Activated naive CD8-positive, alpha-beta T cell treated with anti-CD3 and anti-CD28 coated beads, Interleukin-2, amount 50 U/mL, for 24 hours (primary cell): ENCODE measurements around the gene LARP4.
"Not testable (repeated sequence)": the region's sequence is repeated elsewhere in the genome, so short reads cannot be mapped to it uniquely, and the experiment has no call there.

Source experiments
- ATAC-seq: fragments of 150-1000 bp; cut with Tn5 transposase; one replicate; pipeline ENCODE4 v1.10.0; 2021
- DNase-seq: peaks from one replicate; pipeline ENCODE4 v3.0.0; 2021
- H3K27ac Mint-ChIP-seq: one replicate; pipeline ENCODE4 v1.8.0; 2021; ENCODE audit warnings: mild to moderate bottlenecking, mixed read lengths
- H3K27me3 Mint-ChIP-seq: one replicate; pipeline ENCODE4 v1.8.0; 2021; ENCODE audit warnings: mixed read lengths
- H3K36me3 Mint-ChIP-seq: one replicate; pipeline ENCODE4 v1.8.0; 2021; ENCODE audit warnings: low read depth, mixed read lengths
- H3K4me1 Mint-ChIP-seq: one replicate; pipeline ENCODE4 v1.8.0; 2021; ENCODE audit warnings: mixed read lengths
- H3K4me3 Mint-ChIP-seq: one replicate; pipeline ENCODE4 v1.8.0; 2021; ENCODE audit warnings: mild to moderate bottlenecking, moderate library complexity, mixed read lengths
- H3K9me3 Mint-ChIP-seq: one replicate; pipeline ENCODE4 v1.8.0; 2021; ENCODE audit warnings: mixed read lengths

LARP4 gene

DNA sequence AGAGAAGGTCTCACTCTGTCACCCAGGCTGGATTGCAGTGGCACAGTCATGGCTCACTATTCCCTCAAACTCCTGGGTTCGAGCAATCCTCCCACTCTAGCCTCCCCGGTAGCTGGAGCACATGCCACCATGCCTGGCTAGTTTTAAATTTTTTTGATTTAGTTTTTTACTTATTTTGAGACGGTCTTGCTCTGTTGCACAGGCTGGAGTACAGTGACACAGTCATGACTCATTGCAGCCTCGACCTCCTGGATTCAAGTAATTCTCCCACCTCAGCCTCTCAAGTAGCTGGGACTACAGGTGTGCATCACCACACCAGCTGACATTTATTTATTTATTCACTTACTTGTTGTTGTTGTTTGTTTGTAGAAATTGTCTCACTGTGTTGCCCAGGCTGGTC, 81.9 kb downstream of the LARP4 start:
- Mint-ChIP-seq H3K36me3 (peaks cover 9% of the 10 kb centered on the region), H3K4me1 (no peaks in the 10 kb centered on the region), H3K27ac (no peak overlapping the region), H3K9me3 (no peaks in the 10 kb centered on the region), H3K27me3 (no peaks in the 10 kb centered on the region), H3K4me3 (no peak overlapping the region)
- DNase-seq (no peak), ATAC-seq (no peak)

- Mint-ChIP-seq H3K4me1 (no peaks in the 10 kb centered on the region), H3K27me3 (no peaks in the 10 kb centered on the region), H3K27ac (no peak overlapping the region), H3K36me3 (peaks cover 6% of the 10 kb centered on the region), H3K9me3 (no peaks in the 10 kb centered on the region), H3K4me3 (no peak overlapping the region)
- no peak for ATAC-seq
- DNase-seq: no peak
Measured at GRCh38 chr12:50483488-50483887, 82.8 kb downstream of the LARP4 start.

- Mint-ChIP-seq H3K4me1 (no peaks in the 10 kb centered on the region), H3K9me3 (peaks cover 13% of the 10 kb centered on the region), H3K4me3 (no peak overlapping the region), H3K36me3 (peaks cover 2% of the 10 kb centered on the region), H3K27ac (no peak overlapping the region), H3K27me3 (no peaks in the 10 kb centered on the region)
- DNase-seq (no peak), ATAC-seq (no peak)
Measured at GRCh38 chr12:50488801-50489200, 88.1 kb downstream of the LARP4 start.

DNA sequence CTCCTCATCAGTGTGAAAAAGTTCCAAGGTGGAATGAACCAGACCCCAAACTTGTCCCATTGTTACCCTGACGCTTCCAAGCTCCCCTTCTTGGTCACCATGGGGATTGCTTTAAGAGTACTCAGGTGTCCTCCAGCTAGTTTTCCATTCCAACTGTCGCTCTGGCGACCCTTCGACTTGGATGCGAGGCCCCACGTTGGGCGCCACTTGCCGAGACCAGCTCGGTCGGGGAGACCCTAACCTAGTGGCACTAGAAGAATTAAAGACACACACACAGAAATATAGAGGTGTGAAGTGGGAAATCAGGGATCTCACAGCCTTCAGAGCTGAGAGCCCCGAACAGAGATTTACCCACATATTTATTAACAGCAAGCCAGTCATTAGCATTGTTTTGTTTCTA, 97.4 kb downstream of the LARP4 start:
- Mint-ChIP-seq H3K36me3 (peaks cover 16% of the 10 kb centered on the region), H3K9me3 (peaks cover 45% of the 10 kb centered on the region)
- not testable (repeated sequence) for H3K4me1 Mint-ChIP-seq, H3K27me3 Mint-ChIP-seq, H3K27ac Mint-ChIP-seq, DNase-seq, ATAC-seq, H3K4me3 Mint-ChIP-seq

- peaks cover 3% of the 10 kb centered on the region for H3K36me3 Mint-ChIP-seq
- H3K9me3 Mint-ChIP-seq: no peaks in the 10 kb centered on the region
- peaks cover 49% of the 10 kb centered on the region for H3K4me1 Mint-ChIP-seq
- H3K27me3 Mint-ChIP-seq: no peaks in the 10 kb centered on the region
- peak within 1 kb of the TSS; percentile 91 for H3K4me3 Mint-ChIP-seq
- H3K27ac Mint-ChIP-seq: peak within 1 kb of the TSS; percentile 86
- peak; percentile 87 for ATAC-seq
- DNase-seq: peak; percentile 98
Measured at GRCh38 chr12:50504798-50505674, 104.4 kb downstream of the LARP4 start, which contains the start of gene DIP2B. TSS of gene DIP2B (plus strand) at chr12:50504985. CDS start at chr12:50505141, 156 bp downstream.

GRCh38 chr12:50505675-50506530, 105.2 kb downstream of the LARP4 start:
- H3K9me3 Mint-ChIP-seq: no peaks in the 10 kb centered on the region
- DNase-seq: no peak
- H3K27ac Mint-ChIP-seq: peak overlapping the region; percentile 86
- peaks cover 3% of the 10 kb centered on the region for H3K36me3 Mint-ChIP-seq
- H3K4me3 Mint-ChIP-seq: peak overlapping the region; percentile 91
- no peaks in the 10 kb centered on the region for H3K27me3 Mint-ChIP-seq
- ATAC-seq: peak; percentile 2
- peaks cover 55% of the 10 kb centered on the region for H3K4me1 Mint-ChIP-seq

DNA sequence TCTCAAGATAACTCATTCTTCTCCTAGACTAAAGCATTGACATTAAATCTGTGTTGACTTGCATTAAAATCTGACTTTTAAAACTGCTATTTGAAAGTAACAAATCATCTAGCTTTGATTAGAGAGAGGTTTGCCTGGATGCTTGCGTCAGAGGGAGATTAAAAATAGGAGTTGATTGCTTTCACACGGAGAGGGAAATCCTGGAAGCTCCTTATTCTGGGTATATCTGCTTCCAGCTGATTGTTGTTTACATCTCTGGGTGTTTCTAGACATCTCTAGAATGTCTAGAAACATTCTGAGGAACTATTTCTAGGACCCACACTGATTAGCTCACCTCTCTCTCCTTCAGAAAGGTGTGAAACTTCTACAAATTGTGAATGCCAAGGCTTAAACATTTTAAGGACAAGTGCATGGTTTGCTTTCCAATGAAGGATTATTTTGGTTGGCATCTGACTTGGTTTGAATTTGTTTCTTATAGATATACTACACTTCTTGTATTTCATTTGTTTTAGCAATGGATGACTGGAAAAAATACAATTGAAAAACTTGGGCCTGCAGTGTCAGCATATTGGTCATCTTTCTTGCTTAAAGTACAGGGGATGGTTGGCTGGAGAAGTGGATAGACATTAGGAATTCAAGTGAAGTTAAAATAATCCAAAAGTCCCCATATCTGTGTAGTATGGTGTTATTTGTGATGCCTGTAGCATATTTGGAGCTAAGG, 106.2 kb downstream of the LARP4 start:
- Mint-ChIP-seq H3K4me1 (peaks cover 55% of the 10 kb centered on the region), H3K27ac (peak overlapping the region; percentile 39), H3K4me3 (peak overlapping the region; percentile 91), H3K36me3 (peaks cover 3% of the 10 kb centered on the region), H3K9me3 (no peaks in the 10 kb centered on the region), H3K27me3 (no peaks in the 10 kb centered on the region)
- no peak for DNase-seq
- no peak for ATAC-seq

DNA sequence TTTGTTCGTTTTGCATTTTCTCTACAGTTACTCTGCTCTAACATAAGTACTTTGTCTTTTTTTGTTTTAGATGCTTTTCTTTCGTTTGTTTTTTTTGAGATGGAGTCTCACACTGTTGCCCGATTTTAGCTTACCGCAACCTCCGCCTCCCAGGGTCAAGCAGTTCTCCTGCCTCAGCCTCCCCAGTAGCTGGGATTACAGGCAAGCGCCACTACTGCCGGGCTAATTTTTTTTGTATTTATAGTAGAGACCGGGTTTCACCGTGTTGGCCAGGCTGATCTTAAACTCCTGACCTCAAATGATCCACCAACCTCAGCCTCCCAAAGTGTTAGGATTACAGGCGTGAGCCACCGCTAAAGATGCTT, 106.8 kb downstream of the LARP4 start:
- H3K9me3 Mint-ChIP-seq: no peaks in the 10 kb centered on the region
- peak overlapping the region; percentile 91 for H3K4me3 Mint-ChIP-seq
- ATAC-seq (no peak), DNase-seq (no peak)
- H3K36me3 Mint-ChIP-seq: peaks cover 3% of the 10 kb centered on the region
- H3K4me1 Mint-ChIP-seq: peaks cover 55% of the 10 kb centered on the region
- H3K27ac Mint-ChIP-seq: no peak overlapping the region
- no peaks in the 10 kb centered on the region for H3K27me3 Mint-ChIP-seq

- no peak for DNase-seq
- peak overlapping the region; percentile 28 for H3K27ac Mint-ChIP-seq
- peak overlapping the region; percentile 91 for H3K4me3 Mint-ChIP-seq
- H3K27me3 Mint-ChIP-seq: no peaks in the 10 kb centered on the region
- H3K4me1 Mint-ChIP-seq: peaks cover 58% of the 10 kb centered on the region
- H3K9me3 Mint-ChIP-seq: no peaks in the 10 kb centered on the region
- H3K36me3 Mint-ChIP-seq: peaks cover 3% of the 10 kb centered on the region
- ATAC-seq: no peak
Measured at GRCh38 chr12:50507930-50508329, 107.2 kb downstream of the LARP4 start.

- Mint-ChIP-seq H3K27me3 (no peaks in the 10 kb centered on the region), H3K4me1 (peaks cover 63% of the 10 kb centered on the region), H3K27ac (peak overlapping the region; percentile 28), H3K4me3 (peak overlapping the region; percentile 91), H3K36me3 (peaks cover 3% of the 10 kb centered on the region), H3K9me3 (no peaks in the 10 kb centered on the region)
- ATAC-seq (no peak), DNase-seq (no peak)
Measured at GRCh38 chr12:50508414-50508813, 107.7 kb downstream of the LARP4 start.

- H3K4me1 Mint-ChIP-seq: peaks cover 68% of the 10 kb centered on the region
- DNase-seq: no peak
- H3K27ac Mint-ChIP-seq: peak overlapping the region; percentile 38
- peaks cover 3% of the 10 kb centered on the region for H3K36me3 Mint-ChIP-seq
- no peaks in the 10 kb centered on the region for H3K9me3 Mint-ChIP-seq
- peak overlapping the region; percentile 32 for H3K4me3 Mint-ChIP-seq
- no peaks in the 10 kb centered on the region for H3K27me3 Mint-ChIP-seq
- ATAC-seq: no peak
Measured at GRCh38 chr12:50508970-50509663, 108.4 kb downstream of the LARP4 start.

GRCh38 chr12:50514526-50515276, 114.0 kb downstream of the LARP4 start:
- Mint-ChIP-seq H3K27me3 (no peaks in the 10 kb centered on the region), H3K4me1 (peaks cover 45% of the 10 kb centered on the region), H3K4me3 (no peak overlapping the region), H3K27ac (peak overlapping the region; percentile 61), H3K9me3 (no peaks in the 10 kb centered on the region), H3K36me3 (no peaks in the 10 kb centered on the region)
- ATAC-seq (no peak), DNase-seq (no peak)

DNA sequence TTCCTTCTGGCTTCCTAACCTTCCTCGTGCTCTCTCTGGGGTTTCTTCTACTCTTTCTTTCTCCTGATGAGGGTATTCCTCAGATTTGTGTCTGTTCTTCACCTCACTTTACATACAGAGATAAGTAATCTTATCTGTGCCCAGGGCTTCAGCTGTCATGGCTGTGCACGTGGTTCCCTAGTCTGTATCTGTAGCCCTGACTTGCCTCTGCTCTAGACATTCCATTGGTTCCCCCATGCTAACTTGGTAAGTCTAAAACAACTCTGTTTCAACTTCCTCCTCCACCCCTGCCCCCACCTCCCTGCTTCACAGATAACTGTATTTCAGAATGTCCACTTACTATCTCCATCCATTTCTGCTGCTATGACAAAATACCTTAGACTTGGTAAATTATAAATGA, 114.9 kb downstream of the LARP4 start:
- ATAC-seq (no peak), DNase-seq (no peak)
- no peak overlapping the region for H3K4me3 Mint-ChIP-seq
- H3K36me3 Mint-ChIP-seq: peaks cover under 1% of the 10 kb centered on the region
- H3K27me3 Mint-ChIP-seq: no peaks in the 10 kb centered on the region
- H3K27ac Mint-ChIP-seq: peak overlapping the region; percentile 55
- H3K9me3 Mint-ChIP-seq: no peaks in the 10 kb centered on the region
- H3K4me1 Mint-ChIP-seq: peaks cover 37% of the 10 kb centered on the region
